Spleen (tissue), 11 donors: ENCODE results near the gene NSL1. TPM values are rescaled to one million over a fixed set of nuclear protein-coding genes. Genes with fewer than 3 reads are reported as not detected.
"Not testable (repeated sequence)": the region's sequence is repeated elsewhere in the genome, so short reads cannot be mapped to it uniquely, and the experiment has no call there.

Experiments used
- DNase-seq: peaks from one replicate; pipeline ENCODE4 v3.0.0-alpha.2; 2020
- H3K27ac ChIP-seq, 8 donors: fragments of 200-600 bp; sonication (generic) in 7 of 8; 1 replicate in 4 of 8; 2 replicates in 4 of 8; pipeline versions ENCODE4 v1.5.0 to v1.8.0; 2016 to 2021; ENCODE audit warnings: inconsistent platforms in 4 of 8, mild to moderate bottlenecking in 4 of 8, moderate library complexity in 1 of 8
- H3K27me3 ChIP-seq, 7 donors: fragments of 200-600 bp; sonication (generic) in 6 of 7; replicated peaks in 1 of 7; 1 replicate in 4 of 7; 2 replicates in 3 of 7; pipeline versions ENCODE4 v1.5.0 to v1.8.0; 2016 to 2021; ENCODE audit warnings: inconsistent platforms in 3 of 7, mild to moderate bottlenecking in 1 of 7
- H3K36me3 ChIP-seq, 6 donors: fragments of 200-600 bp; sonication (generic) in 5 of 6; 1 replicate in 4 of 6; 2 replicates in 2 of 6; pipeline versions ENCODE4 v1.5.0 to v1.8.0; 2016 to 2021; ENCODE audit warnings: inconsistent platforms in 2 of 6
- H3K4me1 ChIP-seq, 6 donors: fragments of 200-600 bp; sonication (generic) in 5 of 6; 1 replicate in 3 of 6; 2 replicates in 3 of 6; pipeline versions ENCODE4 v1.5.0 to v1.8.0; 2016 to 2021; ENCODE audit warnings: inconsistent platforms in 3 of 6
- H3K4me3 ChIP-seq, 8 donors: fragments of 200-600 bp; sonication (generic) in 7 of 8; 1 replicate in 4 of 8; 2 replicates in 4 of 8; pipeline versions ENCODE4 v1.5.0 to v1.8.0; 2016 to 2021; ENCODE audit warnings: inconsistent platforms in 4 of 8, mild to moderate bottlenecking in 4 of 8, moderate library complexity in 2 of 8
- H3K9me3 ChIP-seq, 8 donors: fragments of 200-600 bp; sonication (generic) in 7 of 8; 1 replicate in 4 of 8; 2 replicates in 4 of 8; pipeline versions ENCODE4 v1.5.0 to v1.8.0; 2016 to 2021; ENCODE audit warnings: inconsistent platforms in 4 of 8
- POLR2A ChIP-seq, 3 donors: fragments of 450-650 bp; IDR thresholded peaks; one replicate each; pipeline ENCODE4 v1.5.1; 2017; ENCODE audit warnings: antibody characterized with exemption in 3 of 3, mild to moderate bottlenecking in 1 of 3
- POLR2AphosphoS5 ChIP-seq, 3 donors: sonication (generic); formaldehyde crosslinking; IDR thresholded peaks; one replicate each; pipeline ENCODE4 v1.5.1; 2017; ENCODE audit warnings: antibody characterized with exemption in 3 of 3
- WGBS, 5 donors: extraction: QIAGEN DNeasy Blood & Tissue Kit in 3 of 5; methylation state at CpG; one replicate each; pipeline versions ENCODE4 v1.1.5 to v1.1.7; 2013 to 2018; 5-methylcytosine and 5-hydroxymethylcytosine counted together
- intact Hi-C: fragments of 100-400 bp; cut with DNase I; formaldehyde crosslinking; loops from one replicate; pipeline ENCODE4 v1.15.0; 2023; ENCODE audit warnings: low total_unique reads
- polyA plus RNA-seq, 3 donors: library from polyadenylated mRNA; stranded (reverse); fragments of 200-250 nt; gene quantifications; one replicate each; pipeline ENCODE4 v1.2.1, GENCODE V29; 2013
- total RNA-seq, 7 donors: library from RNA; depleted of rRNA in 3 of 7; stranded (reverse); fragments of >200 nt in 3 of 7; fragmentation: NEBNext Ultra II Directional in 4 of 7; extraction: Animal tissue kit (Norgen Biotek cat#: 25700) in 4 of 7; gene quantifications; one replicate each; pipeline versions ENCODE4 v1.1.0 to v1.2.1, GENCODE V29; 2016 to 2021
- TF ChIP-seq, protein P1 (sequence below), 11 experiments: fragments of 200-600 bp in 7 of 11; fragments of 450-650 bp in 4 of 11; sonication (generic) in 4 of 11; IDR thresholded peaks in 8 of 11; conservative IDR thresholded peaks in 3 of 11; 1 replicate in 7 of 11; 2 replicates in 4 of 11; pipeline versions ENCODE4 v1.4.0 to v1.8.0; 2016 to 2021; ENCODE audit warnings: antibody characterized with exemption in 11 of 11, inconsistent platforms in 4 of 11, mild to moderate bottlenecking in 1 of 11
- donor health status: healthy with polysubstance abuse.
- donor health status: DM: no; HTN: no; CAD: no; lungs with moderate emphysema.
- donor health status: DM: no; HTN: no; CAD: no.
- donor health status: Bipolar disorder and iron deficiency.
- donor health status: healthy.
- donor health status: DM: no; HTN: no; CAD: no.
- donor health status: DM: yes; HTN: yes; CAD: no.

Gene NSL1
- total and polyA plus RNA-seq, 10 donors = 16.4 to 92.3 (median 38.2) TPM

DNA sequence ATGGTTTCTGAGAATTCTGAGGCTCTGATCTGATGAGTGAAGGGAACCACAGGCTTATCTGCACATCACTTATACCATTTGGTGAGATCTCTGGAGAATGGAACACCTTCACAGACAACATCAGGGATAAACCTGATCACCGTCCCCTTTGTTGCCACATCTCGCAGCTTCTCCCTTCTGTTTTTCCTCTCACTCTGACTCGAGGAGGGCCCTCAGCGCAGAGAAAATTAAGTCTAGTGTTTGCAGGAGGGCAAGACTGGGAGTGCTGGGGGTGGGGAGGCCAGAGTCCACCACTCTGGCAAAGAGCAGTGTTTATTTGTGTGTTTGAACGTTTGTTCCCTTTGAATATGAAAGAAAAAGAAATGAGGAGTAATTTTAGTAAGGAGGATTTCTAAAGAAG is 63.0 kb downstream of the NSL1 start:
- Histone ChIP-seq H3K4me3 (no peak overlapping the region), H3K36me3 (peaks cover 0 to 27% (median 0%) of the 10 kb centered on the region in 6 donors), H3K27ac (no peak overlapping the region), H3K27me3 (no peaks in the 10 kb centered on the region), H3K4me1 (no peaks in the 10 kb centered on the region), H3K9me3 (peaks cover 0 to 6% (median 0%) of the 10 kb centered on the region in 8 donors)
- intact Hi-C loops = no loop called here
- no peak for DNase-seq
- WGBS, 5 donors = 73 to 83% (median 78%) methylated on average over 5 of the region's 5 CpGs
- no peak for TF ChIP-seq POLR2AphosphoS5 (IDR thresholded peaks at IDR 0.05)

DNA sequence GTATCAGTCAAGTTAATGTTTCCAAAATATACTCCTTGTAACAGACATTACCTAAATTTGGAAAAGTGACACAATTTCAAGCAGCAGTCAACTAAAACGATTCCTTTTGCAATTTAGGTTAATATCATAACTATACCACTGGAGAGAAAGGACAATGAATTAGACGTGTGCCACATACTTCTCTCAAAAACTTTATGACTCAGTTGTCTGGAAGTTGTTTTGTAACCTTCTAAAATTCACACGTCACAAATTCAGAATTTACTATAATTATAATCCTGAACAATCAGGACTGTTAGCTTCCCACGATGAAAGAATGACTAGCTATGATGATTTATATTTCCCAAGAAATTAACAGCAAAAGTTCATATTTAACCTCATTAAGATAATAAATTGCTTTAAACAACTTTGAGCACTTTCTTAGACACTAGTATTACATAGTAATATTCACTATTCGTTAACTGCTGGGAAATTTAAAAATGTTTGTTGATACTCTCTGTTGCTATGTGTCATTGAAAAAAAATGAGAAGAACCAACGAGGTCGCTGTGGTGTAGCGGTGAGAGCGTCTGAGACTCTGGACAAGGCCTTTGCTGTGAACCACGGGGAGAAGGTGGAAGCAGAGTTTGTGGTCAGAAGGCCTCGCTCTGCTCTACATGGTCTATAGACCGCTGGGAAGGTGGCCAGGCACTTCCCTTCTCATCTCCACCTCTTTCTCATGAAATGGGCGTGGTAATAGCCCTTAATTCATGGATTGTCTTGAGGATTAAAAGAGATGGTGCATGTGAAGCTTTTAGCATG is 64.0 kb downstream of the NSL1 start:
- no peak for TF ChIP-seq POLR2AphosphoS5 (IDR thresholded peaks at IDR 0.05)
- TF ChIP-seq, protein P1, sequence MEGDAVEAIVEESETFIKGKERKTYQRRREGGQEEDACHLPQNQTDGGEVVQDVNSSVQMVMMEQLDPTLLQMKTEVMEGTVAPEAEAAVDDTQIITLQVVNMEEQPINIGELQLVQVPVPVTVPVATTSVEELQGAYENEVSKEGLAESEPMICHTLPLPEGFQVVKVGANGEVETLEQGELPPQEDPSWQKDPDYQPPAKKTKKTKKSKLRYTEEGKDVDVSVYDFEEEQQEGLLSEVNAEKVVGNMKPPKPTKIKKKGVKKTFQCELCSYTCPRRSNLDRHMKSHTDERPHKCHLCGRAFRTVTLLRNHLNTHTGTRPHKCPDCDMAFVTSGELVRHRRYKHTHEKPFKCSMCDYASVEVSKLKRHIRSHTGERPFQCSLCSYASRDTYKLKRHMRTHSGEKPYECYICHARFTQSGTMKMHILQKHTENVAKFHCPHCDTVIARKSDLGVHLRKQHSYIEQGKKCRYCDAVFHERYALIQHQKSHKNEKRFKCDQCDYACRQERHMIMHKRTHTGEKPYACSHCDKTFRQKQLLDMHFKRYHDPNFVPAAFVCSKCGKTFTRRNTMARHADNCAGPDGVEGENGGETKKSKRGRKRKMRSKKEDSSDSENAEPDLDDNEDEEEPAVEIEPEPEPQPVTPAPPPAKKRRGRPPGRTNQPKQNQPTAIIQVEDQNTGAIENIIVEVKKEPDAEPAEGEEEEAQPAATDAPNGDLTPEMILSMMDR (IDR thresholded peaks at IDR 0.05 in 8 of 11, conservative IDR thresholded peaks at IDR 0.05 in 3 of 11) = no peak
- no peak for TF ChIP-seq POLR2A (IDR thresholded peaks at IDR 0.05)
- Histone ChIP-seq H3K9me3 (peaks cover 0 to 6% (median 0%) of the 10 kb centered on the region in 8 donors), H3K4me1 (no peaks in the 10 kb centered on the region), H3K27me3 (no peaks in the 10 kb centered on the region), H3K4me3 (no peak overlapping the region), H3K27ac (no peak overlapping the region), H3K36me3 (peaks cover 0 to 17% (median 0%) of the 10 kb centered on the region in 6 donors)
- DNase-seq = no peak
- intact Hi-C loops = no loop called here
- WGBS, 5 donors = 58 to 69% (median 63%) methylated on average over 13 of the region's 13 CpGs

DNA sequence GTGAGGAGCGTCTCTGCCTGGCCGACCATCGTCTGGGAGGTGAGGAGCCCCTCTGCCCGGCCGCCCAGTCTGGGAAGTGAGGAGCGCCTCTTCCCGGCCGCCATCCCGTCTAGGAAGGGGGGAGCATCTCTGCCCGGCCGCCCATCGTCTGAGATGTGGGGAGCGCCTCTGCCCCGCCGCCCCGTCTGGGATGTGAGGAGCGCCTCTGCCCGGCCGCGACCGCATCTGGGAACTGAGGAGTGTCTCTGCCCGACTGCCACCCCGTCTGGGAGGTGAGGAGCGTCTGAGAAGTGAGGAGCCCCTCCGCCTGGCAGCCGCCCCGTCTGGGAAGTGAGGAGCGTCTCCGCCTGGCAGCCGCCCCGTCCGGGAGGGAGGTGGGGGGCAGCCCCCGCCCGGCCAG is 66.9 kb downstream of the NSL1 start:
- intact Hi-C loops, H3K27me3 ChIP-seq, H3K27ac ChIP-seq, H3K4me1 ChIP-seq, H3K9me3 ChIP-seq, DNase-seq, H3K4me3 ChIP-seq: not testable (repeated sequence)
- H3K36me3 ChIP-seq = peaks cover 0 to 11% (median 0%) of the 10 kb centered on the region in 6 donors
- 94 to 100% (median 95%) methylated on average over 19 to 34 of the region's 34 CpGs for WGBS, 5 donors

DNA sequence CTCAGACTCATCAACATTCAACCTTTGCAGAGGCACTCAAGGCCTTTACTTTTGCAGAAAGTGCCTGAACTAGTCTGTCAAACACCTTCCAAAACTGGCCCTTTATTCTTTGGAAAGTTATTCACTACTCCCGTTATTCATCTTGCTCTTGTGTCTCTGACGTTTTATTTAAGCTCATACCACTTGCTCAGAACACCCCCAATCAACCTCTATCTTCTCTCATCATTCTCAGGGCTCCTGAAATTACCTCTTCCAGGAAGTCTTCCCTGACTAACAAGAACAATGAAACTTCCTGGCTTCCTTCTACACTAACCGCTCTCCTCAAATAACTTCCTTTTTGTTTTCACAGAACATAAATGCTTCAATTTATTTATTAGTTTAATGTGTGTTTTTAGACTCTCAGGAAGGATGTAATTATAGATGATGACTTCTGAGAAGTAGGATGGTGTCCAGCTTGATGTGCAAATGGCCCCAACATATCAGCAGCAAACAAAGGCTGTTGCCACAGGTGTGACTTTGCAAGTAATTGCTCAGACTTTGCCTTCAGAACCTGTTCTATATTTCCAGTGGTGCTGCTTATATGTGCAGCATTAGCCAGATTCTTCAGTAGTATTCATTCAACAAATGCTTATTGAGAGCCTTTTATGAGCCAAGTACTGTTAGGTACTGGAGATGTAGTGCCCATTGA is 69.2 kb downstream of the NSL1 start:
- H3K36me3 ChIP-seq = peaks cover 0 to 11% (median 0%) of the 10 kb centered on the region in 6 donors
- no peak overlapping the region for H3K4me3 ChIP-seq
- intact Hi-C loops = no loop called here
- no peaks in the 10 kb centered on the region for H3K4me1 ChIP-seq
- peaks cover 0 to 5% (median 0%) of the 10 kb centered on the region in 7 donors for H3K27me3 ChIP-seq
- DNase-seq = no peak
- H3K27ac ChIP-seq = no peak overlapping the region
- peaks cover 0 to 10% (median 2%) of the 10 kb centered on the region in 8 donors for H3K9me3 ChIP-seq
- 40 to 59% (median 42%) methylated on average over 3 of the region's 3 CpGs for WGBS, 5 donors
- TF ChIP-seq POLR2AphosphoS5 (IDR thresholded peaks at IDR 0.05) (no peak), POLR2A (IDR thresholded peaks at IDR 0.05) (no peak)
- TF ChIP-seq, protein P1 (IDR thresholded peaks at IDR 0.05 in 8 of 11, conservative IDR thresholded peaks at IDR 0.05 in 3 of 11) = no peak
